ENCODE results near the gene GLI3.
A peak's percentile ranks its signal among the peaks of the same experiment; 100 is the strongest.

GLI3 gene

GRCh38 chr7:42014625-42015618 is 222.1 kb downstream of the GLI3 start:
- TF ChIP-seq, protein P1, sequence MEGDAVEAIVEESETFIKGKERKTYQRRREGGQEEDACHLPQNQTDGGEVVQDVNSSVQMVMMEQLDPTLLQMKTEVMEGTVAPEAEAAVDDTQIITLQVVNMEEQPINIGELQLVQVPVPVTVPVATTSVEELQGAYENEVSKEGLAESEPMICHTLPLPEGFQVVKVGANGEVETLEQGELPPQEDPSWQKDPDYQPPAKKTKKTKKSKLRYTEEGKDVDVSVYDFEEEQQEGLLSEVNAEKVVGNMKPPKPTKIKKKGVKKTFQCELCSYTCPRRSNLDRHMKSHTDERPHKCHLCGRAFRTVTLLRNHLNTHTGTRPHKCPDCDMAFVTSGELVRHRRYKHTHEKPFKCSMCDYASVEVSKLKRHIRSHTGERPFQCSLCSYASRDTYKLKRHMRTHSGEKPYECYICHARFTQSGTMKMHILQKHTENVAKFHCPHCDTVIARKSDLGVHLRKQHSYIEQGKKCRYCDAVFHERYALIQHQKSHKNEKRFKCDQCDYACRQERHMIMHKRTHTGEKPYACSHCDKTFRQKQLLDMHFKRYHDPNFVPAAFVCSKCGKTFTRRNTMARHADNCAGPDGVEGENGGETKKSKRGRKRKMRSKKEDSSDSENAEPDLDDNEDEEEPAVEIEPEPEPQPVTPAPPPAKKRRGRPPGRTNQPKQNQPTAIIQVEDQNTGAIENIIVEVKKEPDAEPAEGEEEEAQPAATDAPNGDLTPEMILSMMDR (IDR thresholded peaks at IDR 0.05; ENCODE audit: low read depth, low read length) = peak; percentile 78
- no peak overlapping the region for H3K4me3 ChIP-seq (ENCODE audit: low read depth, low read length)

- TF ChIP-seq, protein P1 (IDR thresholded peaks at IDR 0.05; ENCODE audit: low read depth, low read length) = no peak
- H3K4me3 ChIP-seq (ENCODE audit: low read depth, low read length) = no peak overlapping the region
Measured at GRCh38 chr7:42012786-42013360, 224.1 kb downstream of the GLI3 start.

DNA sequence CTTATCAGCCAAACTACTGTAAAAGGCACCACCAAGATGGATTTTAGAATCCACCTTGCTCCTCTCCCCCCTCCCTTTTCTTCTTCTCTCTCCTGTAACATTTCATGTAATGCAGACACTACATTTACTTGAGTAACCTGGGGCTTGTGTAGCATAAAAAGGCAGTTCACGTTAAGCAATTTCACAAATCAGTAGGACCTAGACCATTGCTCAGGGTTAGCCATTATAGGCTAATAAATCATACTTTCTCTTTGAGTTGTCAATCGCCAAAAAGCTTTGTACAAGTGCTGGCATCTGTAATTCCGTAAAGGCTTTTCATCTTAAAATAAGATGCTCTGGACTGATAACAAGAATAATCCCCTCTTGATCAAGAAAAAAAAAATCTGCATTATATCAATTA is 224.7 kb downstream of the GLI3 start:
- TF ChIP-seq, protein P1 (IDR thresholded peaks at IDR 0.05; ENCODE audit: low read depth, low read length) = no peak
- no peak overlapping the region for H3K4me3 ChIP-seq (ENCODE audit: low read depth, low read length)

DNA sequence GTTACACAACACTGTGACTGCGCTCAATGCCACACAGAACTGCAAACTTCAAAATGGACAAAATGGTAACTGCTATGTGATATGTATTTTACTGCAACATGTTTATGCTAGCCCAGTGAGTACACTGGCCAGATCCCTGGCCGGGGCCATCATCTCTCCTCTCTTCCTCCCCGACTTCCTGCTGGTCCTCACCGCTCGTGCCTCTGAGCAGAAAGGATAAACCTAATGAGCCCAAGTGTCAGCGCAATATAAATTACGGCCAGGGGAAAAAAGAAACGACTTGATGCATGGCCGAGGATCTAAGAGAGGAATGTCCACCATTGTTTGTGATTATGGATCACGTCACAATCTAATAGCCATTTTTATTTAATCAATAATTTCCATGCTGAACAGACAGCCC is 225.2 kb downstream of the GLI3 start:
- TF ChIP-seq, protein P1 (IDR thresholded peaks at IDR 0.05; ENCODE audit: low read depth, low read length) = no peak
- H3K4me3 ChIP-seq (ENCODE audit: low read depth, low read length) = no peak overlapping the region

GRCh38 chr7:42010751-42011150 is 226.3 kb downstream of the GLI3 start:
- H3K4me3 ChIP-seq (ENCODE audit: low read depth, low read length) = no peak overlapping the region
- TF ChIP-seq, protein P1 (IDR thresholded peaks at IDR 0.05; ENCODE audit: low read depth, low read length) = no peak

DNA sequence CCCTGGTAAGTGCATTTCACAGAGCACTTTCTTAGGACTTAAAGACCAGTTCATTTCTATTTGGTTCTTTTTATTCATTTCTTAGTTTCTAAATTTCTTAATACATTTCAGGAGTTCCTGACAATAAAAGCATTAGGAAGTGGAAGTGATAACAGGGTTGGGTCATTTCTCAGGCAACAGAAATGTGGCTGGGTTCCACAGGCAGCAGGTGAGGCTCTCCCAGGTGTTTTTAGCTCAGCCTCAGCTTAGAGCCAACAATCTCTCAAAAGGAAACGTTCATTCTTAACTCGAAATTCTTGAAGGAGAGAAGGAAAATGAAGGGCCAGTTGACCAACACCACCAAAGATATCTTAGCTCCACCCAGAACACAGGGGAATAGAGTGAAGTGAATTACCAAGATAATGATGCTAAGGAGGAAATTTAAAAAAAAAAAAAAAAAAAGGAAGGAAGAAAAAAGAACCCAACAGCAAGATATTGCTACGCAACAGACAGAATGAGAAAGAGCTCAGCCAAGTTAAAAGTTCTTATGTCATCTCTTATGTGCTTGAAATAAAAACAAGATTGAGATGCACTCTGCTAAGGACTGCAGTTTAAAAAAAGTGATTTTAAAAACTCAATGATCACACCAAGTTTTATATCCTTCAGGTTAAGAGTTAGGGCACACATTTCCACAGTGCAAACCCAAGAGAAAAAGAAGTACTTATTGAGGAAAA is 230.1 kb downstream of the GLI3 start:
- H3K4me3 ChIP-seq (ENCODE audit: low read depth, low read length) = no peak overlapping the region
- TF ChIP-seq, protein P1 (IDR thresholded peaks at IDR 0.05; ENCODE audit: low read depth, low read length) = no peak

Data from WI38 (cell line).